GM12864 (cell line): ENCODE measurements around the gene DYNLRB1.

Source experiments
- DNase-seq: peaks from one replicate; pipeline ENCODE4 v3.0.0-alpha.2; 2011; ENCODE audit warnings: low read depth
- H3K4me3 ChIP-seq: 2 replicates; pipeline ENCODE4 v1.5.1; 2011; ENCODE audit warnings: mild to moderate bottlenecking, low read depth, low read length, control low read depth
- TF ChIP-seq, protein P1 (sequence below): IDR thresholded peaks from 2 replicates; pipeline ENCODE4 v1.5.1; 2011; ENCODE audit warnings: low read depth, mild to moderate bottlenecking, moderate library complexity, low read length, control low read depth, inconsistent platforms; ENCODE audit errors: missing control alignments

Gene DYNLRB1

DNA sequence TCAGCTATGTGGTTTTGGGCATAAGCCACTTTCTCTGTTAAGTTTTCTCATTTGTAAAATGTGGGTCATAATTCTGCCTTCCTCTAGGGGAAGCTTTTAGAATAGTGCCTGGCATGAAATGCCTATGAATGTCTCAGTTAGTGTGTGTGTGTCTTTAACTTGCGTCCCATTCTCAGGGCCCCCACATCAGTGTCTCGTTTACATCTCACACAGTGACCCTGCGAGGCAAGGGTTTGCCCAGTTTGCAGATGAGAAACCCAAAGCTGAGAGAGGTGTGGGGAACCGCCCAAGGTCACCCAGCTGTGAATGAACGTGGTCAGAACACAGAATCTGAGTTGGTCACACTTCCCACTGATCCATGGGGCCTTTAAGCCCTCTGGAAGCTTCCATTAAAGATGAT, 14.1 kb downstream of the DYNLRB1 start:
- TF ChIP-seq, protein P1, sequence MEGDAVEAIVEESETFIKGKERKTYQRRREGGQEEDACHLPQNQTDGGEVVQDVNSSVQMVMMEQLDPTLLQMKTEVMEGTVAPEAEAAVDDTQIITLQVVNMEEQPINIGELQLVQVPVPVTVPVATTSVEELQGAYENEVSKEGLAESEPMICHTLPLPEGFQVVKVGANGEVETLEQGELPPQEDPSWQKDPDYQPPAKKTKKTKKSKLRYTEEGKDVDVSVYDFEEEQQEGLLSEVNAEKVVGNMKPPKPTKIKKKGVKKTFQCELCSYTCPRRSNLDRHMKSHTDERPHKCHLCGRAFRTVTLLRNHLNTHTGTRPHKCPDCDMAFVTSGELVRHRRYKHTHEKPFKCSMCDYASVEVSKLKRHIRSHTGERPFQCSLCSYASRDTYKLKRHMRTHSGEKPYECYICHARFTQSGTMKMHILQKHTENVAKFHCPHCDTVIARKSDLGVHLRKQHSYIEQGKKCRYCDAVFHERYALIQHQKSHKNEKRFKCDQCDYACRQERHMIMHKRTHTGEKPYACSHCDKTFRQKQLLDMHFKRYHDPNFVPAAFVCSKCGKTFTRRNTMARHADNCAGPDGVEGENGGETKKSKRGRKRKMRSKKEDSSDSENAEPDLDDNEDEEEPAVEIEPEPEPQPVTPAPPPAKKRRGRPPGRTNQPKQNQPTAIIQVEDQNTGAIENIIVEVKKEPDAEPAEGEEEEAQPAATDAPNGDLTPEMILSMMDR, result no peak
- DNase-seq, result no peak
- no peak overlapping the region for H3K4me3 ChIP-seq

DNA sequence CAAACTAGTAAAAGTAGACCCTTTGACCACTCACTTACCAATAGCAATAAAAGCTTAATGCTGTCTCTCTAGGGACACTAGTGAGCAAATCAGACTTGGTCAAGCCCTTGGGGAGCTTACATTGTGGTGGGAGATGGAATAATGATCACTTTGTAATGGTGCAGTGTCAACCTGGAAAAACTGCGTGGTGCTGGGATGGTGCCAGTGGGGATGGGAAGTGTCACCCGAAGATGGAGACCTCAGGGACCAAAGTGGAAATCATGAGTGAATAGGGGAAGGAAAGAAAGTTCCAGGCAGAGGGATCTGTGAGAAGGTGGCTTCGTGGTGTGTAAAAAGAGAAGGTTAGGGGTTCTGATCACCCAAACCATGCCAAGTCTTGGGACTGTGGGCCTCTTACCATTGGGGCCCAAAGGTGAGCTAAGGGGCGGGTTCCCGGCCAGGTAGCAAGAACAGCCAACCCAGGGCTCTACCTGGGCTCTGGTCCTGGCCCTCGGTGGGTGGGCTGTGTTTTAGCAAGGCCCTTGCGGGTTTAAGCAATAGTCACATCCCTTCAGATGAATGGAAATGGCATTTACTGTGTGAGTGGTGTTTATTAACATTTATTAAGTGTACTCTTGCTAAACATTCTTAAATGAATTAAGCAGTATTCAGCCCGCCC, 15.5 kb downstream of the DYNLRB1 start:
- TF ChIP-seq, protein P1, result no peak
- H3K4me3 ChIP-seq, result no peak overlapping the region
- DNase-seq, result no peak

DNA sequence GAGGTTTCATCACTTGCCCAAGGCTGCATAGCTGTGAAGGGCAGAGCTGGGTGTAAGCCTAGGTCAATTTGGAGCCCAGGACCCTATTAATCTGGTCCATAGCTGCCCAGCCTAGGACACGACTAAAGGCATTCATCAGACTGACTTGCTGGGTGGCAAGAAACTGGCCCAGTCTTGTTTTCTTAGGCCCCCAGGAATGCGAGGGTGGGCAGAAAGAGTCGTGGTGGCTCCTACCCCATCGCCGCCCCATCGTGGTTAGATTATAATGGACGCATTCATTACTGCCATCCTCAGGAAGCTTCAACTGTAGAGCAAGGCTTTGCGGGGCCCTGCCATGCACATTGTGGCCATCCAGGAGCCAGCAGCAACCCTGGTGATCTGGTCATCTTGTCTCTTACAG, 16.1 kb downstream of the DYNLRB1 start:
- no peak for DNase-seq
- H3K4me3 ChIP-seq, result no peak overlapping the region
- TF ChIP-seq, protein P1, result no peak

DNA sequence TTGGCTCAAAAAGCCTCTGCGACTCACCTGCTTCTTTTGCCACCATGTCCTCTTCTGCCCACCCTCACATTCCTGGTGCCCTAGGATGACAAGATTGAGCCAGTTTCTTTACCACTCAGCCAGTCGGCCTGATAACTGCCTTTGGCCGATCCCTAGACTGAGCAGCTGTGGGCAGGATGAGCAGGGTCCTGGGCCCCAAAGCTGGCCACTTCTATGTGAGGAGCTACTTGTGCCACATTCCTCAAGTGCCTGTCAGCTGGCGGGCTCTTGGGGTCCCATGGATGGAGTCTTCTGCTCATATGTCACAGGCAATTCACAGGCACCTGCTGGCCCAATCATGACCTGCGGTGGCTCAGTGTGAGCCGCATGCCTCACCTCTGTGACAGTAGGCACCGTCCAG, 16.5 kb downstream of the DYNLRB1 start:
- no peak for DNase-seq
- TF ChIP-seq, protein P1, result no peak

DNA sequence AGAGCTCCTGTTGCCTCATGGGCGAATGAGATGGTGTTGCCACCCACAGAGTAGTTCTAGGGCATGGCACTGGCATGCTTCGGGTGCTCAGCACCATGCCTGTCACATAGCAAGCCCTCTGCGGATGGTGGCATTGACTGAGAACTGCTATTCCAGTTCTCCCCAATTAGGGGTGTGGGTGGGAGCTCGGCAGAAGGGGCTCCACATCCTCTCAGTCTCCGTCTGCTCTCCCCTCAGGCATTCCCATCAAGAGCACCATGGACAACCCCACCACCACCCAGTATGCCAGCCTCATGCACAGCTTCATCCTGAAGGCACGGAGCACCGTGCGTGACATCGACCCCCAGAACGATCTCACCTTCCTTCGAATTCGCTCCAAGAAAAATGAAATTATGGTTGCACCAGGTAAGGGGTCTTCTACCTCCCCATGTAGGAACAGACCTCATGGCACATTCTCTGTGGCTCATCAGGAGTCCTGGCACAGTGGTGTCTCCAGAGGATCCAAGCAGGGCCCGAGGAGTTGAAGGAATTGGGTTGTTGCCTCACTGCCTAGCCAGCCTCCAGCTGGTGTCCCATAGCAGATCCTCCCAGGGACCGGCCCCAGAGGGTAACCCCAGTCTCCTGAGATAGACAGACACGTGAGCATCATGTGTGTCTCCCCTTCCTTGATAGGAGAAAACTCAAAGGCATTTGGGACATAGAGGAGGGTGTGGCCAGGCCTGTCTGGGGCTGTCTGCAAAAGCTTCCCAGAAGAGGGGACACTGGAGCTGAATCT, 18.4 kb downstream of the DYNLRB1 start:
- no peak overlapping the region for H3K4me3 ChIP-seq
- no peak for DNase-seq
- TF ChIP-seq, protein P1, result no peak

More for the DNA sequence above, 16.5 kb downstream of the DYNLRB1 start:
- H3K4me3 ChIP-seq, result no peak overlapping the region

DNA sequence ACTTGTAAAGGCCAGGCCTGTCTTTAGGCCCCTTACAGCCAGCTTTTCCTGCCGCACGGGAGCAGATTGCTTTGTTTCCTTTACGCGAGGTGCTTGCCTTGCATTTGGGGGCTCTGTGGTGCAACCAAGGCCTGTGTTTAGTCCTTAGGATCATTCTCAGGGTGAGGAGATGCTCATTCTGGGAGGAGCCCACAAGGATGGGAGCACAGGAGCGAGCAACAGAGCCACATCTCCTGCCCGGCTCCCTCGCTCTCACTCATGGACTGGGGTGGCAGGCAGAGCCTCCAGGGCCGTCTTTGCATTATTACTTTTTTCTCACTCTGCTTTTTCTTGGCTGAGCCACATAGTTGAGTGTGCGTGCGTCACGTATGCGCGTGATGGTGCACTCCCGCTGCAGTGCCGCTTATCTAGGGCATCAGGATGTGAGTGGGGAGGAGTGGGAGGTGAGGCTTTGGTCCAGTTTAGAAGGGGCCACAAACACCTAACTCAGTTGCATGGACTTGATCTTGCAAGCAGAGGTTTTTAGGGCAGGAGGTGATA, 19.1 kb downstream of the DYNLRB1 start:
- H3K4me3 ChIP-seq, result no peak overlapping the region
- no peak for DNase-seq
- TF ChIP-seq, protein P1, result no peak
